Natural killer cell treated with Interleukin-12 subunit alpha and Interleukin-12 subunit beta and Interleukin-15 and Interleukin-18, amount 100 ng/mL, for 72 hours (primary cell): Measurements from ENCODE around the gene TMEM198. TPM values are rescaled to one million over a fixed set of nuclear protein-coding genes. Genes with fewer than 3 reads are reported as not detected.
A peak's percentile ranks its signal among the peaks of the same experiment; 100 is the strongest.

Experiments used
- ATAC-seq, 2 donors: fragments of 150-1000 bp; cut with Tn5 transposase in 1 of 2; sonication (Bioruptor Pico), chemical (Tn5 transposase) in 1 of 2; 2 replicates each; pipeline ENCODE4 v1.10.0; 2021
- DNase-seq: peaks from one replicate; pipeline ENCODE4 v3.0.0; 2022; ENCODE audit warnings: low spot score
- H3K27ac Mint-ChIP-seq, 2 donors: 1 replicate in 1 of 2; 2 replicates in 1 of 2; pipeline ENCODE4 v1.8.0; 2022; ENCODE audit warnings: mixed read lengths in 2 of 2, mild to moderate bottlenecking in 1 of 2, moderate library complexity in 1 of 2
- H3K27me3 Mint-ChIP-seq, 2 donors: 1 replicate in 1 of 2; 2 replicates in 1 of 2; pipeline ENCODE4 v1.8.0; 2022; ENCODE audit warnings: mixed read lengths in 2 of 2
- H3K36me3 Mint-ChIP-seq: one replicate; pipeline ENCODE4 v1.8.0; 2022; ENCODE audit warnings: mixed read lengths
- H3K4me1 Mint-ChIP-seq, 2 donors: 1 replicate in 1 of 2; 2 replicates in 1 of 2; pipeline ENCODE4 v1.8.0; 2022; ENCODE audit warnings: low read depth in 2 of 2, mixed read lengths in 2 of 2, mild to moderate bottlenecking in 1 of 2
- H3K4me3 Mint-ChIP-seq: one replicate; pipeline ENCODE4 v1.8.0; 2022; ENCODE audit warnings: mixed read lengths
- H3K9me3 Mint-ChIP-seq: 2 replicates; pipeline ENCODE4 v1.8.0; 2022; ENCODE audit warnings: mixed read lengths
- total RNA-seq, 2 donors: library from RNA; stranded (reverse); gene quantifications; one replicate each; pipeline ENCODE4 v1.2.3, GENCODE V29; 2022

The TMEM198 gene, protein sequence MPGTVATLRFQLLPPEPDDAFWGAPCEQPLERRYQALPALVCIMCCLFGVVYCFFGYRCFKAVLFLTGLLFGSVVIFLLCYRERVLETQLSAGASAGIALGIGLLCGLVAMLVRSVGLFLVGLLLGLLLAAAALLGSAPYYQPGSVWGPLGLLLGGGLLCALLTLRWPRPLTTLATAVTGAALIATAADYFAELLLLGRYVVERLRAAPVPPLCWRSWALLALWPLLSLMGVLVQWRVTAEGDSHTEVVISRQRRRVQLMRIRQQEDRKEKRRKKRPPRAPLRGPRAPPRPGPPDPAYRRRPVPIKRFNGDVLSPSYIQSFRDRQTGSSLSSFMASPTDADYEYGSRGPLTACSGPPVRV
- 1 to 10 TPM; 3.6 to 7.6 TPM for total RNA-seq

DNA sequence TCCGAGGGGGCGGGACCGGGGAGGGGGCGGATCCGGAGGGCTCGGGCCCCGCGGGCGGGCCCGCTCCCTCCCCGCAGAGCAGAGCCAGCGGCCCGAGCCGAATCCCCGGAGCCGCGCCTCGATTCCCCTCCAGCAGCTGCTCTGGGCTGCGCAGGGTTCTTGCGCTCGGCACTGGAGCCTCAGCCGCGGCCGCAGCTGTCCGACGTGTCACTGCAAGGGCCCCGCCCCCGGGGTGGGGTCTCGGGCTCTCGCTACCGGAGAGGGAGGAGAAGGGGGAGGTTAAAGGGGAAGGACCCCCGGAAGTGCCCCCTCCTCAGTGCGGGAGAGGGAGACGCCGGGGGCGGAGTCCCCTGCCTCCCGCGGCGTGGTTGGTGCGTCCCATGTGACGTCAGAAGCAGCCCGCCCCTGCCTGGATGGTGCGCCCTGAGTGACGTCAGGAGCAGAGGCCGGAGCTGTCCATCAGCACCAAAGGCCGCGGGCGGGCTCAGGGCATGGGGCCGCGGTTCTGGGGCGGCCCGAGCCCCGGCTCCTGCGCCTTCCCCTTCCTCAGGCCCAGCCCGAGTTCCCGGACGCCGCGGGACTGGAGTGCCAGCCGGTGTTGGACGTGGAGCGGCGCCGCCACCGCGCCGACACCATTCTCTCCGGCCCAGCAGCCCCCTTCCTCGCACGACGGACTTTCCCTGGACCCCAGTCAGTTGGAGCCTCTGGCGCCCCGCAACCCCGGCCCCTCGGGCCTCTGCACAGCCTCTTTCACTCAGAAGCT is at the start of gene TMEM198, which contains the start of gene CHPF:
Gene TMEM198, plus strand, starts transcription at position 433 of the 763 bp plus-strand sequence. CDS start 700 bp downstream, outside the sequence.
Gene CHPF, minus strand, starts transcription at position 214 of the 763 bp plus-strand sequence. CDS start 271 bp downstream, outside the sequence.
- H3K36me3 Mint-ChIP-seq: no peaks in the 10 kb centered on the region
- H3K4me3 Mint-ChIP-seq: peak within 1 kb of the TSS; percentile 97
- H3K4me1 Mint-ChIP-seq: peaks cover 27 to 31% of the 10 kb centered on the region in 2 donors
- peak within 1 kb of the TSS; percentile 69 to 82 for H3K27ac Mint-ChIP-seq
- ATAC-seq (peak; percentile 91 to 94), DNase-seq (peak; percentile 99)
- peaks cover 15% of the 10 kb centered on the region in 2 donors for H3K27me3 Mint-ChIP-seq
- no peaks in the 10 kb centered on the region for H3K9me3 Mint-ChIP-seq

DNA sequence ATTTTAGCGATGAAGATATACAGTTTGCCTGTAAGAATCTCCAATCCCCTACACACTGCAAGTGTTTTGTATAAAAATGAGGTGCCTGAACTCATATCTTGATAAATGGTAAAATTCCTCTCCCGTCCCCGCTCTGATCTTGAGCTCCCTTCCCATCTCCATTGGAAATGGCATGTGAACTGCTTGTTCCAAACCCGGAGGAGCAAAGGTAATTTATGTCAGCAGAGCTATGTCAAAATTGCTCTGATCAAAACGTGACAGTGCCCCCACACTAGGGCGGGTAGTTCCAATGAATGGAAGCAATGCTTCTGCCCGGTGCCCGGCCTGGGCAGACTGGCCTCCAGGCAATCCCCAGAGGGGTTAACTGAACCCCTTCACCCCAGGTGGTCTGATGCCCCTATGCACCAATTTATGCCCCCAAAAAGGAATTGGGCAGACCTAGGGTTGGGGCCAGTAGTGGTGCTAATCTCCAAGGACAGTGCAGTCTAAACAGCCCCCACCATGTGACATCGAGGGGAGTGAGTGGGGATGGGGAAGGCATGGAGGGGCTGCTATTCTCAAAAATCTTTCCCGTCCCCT is 48.8 kb upstream of the TMEM198 start:
- Mint-ChIP-seq H3K4me1 (peaks cover 21% of the 10 kb centered on the region in 2 donors), H3K36me3 (no peaks in the 10 kb centered on the region)
- ATAC-seq: no peak

DNA sequence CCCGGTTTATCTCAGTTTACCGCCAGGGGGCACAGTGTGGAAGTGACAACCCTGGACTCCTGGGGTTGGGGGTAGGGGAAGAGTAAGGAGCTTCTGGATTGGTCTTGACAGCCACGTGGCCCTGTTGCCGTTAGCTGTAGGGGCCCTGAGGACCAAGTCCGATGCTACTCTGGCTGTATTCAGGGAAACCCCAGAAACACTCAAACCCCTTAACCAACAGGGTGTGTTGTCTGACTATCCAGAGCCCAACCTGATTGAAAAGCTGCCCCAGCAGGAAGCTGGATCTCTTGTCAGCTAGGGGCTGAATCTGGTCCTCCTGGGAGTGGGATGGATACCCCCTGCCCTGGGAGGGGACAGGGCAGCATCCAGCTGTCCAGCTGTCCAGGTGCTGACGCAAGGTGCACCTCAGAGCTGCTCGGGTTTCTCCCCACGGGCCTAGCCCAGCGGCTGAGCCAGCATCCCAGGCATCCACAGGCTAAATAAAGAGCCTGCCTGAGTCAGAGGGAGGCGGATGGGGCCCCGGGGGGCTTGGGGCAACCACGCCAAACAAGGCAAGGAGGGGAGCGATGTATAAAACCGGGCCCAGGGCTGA is 48.2 kb upstream of the TMEM198 start:
- peaks cover 9 to 27% of the 10 kb centered on the region in 2 donors for H3K27me3 Mint-ChIP-seq
- H3K27ac Mint-ChIP-seq: no peak overlapping the region
- DNase-seq (no peak), ATAC-seq (no peak)
- H3K36me3 Mint-ChIP-seq: no peaks in the 10 kb centered on the region
- no peaks in the 10 kb centered on the region for H3K9me3 Mint-ChIP-seq
- no peak overlapping the region for H3K4me3 Mint-ChIP-seq
- H3K4me1 Mint-ChIP-seq: peaks cover 26% of the 10 kb centered on the region in 2 donors

More for the DNA sequence above, 48.8 kb upstream of the TMEM198 start:
- Mint-ChIP-seq H3K27me3 (peaks cover 9 to 27% of the 10 kb centered on the region in 2 donors), H3K9me3 (no peaks in the 10 kb centered on the region), H3K4me3 (no peak overlapping the region), H3K27ac (no peak overlapping the region)
- DNase-seq: no peak

DNA sequence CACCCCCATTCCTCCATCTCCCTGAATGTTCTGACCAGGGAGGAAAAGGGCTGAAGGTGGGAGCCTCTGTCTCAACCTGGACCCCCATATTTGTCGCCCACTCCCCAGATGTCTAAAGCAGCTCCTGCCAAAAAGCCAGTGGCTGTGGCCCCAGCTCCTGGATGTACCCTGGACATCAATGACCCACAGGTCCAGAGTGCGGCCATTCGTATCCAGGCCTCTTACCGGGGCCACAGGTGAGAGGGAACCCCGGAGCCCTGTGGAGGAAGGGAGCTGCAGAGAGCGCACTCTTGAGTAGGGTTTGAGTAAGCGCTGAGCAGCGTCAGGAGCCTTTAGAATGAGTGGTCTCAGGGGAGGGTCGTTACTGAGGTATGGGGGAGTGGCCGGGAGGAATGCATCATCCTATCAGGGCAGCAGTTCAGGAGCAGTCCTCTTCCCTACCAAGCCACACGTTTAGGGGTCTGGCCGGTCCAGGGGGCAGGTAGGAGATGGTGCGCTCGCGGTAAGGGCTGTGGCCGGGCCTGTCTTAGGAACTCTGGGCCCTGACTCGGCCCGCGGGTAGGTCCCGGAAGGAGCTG is 47.5 kb upstream of the TMEM198 start:
- Mint-ChIP-seq H3K9me3 (no peaks in the 10 kb centered on the region), H3K4me3 (peak overlapping the region; percentile 94), H3K27me3 (peaks cover 9 to 27% of the 10 kb centered on the region in 2 donors)

DNA sequence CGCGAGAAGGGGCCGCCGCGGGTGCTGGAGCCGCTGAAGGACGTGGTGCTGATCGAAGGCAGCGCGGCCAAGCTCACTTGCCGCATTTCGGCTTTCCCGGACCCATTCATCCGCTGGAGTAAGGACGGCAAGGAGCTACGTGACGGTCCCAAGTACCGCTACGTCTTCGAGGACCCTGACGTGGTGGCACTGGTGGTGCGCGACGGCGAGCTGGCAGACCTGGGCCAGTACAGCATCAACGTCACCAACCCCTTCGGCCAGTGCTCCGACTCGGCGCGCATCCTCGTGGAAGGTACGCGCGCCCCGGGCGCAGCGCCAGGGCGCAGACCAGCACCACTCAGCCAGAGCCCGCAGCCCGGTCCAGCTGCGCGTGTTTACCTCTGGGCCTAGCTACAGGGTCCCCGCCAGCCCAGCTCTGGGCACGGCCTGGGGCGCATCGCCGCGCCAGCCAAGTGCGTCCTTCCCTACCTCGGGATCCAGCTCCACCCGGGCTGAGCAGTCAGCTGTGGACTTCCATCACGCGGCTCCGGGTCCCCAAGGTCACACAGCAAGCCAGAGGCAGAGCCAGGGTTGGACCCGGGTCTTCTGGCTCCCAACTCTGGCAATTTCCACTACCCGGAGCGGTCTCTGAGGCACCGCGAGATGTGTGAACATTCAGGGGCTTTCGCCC is 46.9 kb upstream of the TMEM198 start:
- Mint-ChIP-seq H3K27ac (no peak overlapping the region), H3K27me3 (peaks cover 9 to 25% of the 10 kb centered on the region in 2 donors)
- ATAC-seq: no peak

More for the DNA sequence above, 47.5 kb upstream of the TMEM198 start:
- DNase-seq (no peak), ATAC-seq (no peak)
- peaks cover 26 to 28% of the 10 kb centered on the region in 2 donors for H3K4me1 Mint-ChIP-seq
- H3K27ac Mint-ChIP-seq: no peak overlapping the region
- H3K36me3 Mint-ChIP-seq: no peaks in the 10 kb centered on the region

DNA sequence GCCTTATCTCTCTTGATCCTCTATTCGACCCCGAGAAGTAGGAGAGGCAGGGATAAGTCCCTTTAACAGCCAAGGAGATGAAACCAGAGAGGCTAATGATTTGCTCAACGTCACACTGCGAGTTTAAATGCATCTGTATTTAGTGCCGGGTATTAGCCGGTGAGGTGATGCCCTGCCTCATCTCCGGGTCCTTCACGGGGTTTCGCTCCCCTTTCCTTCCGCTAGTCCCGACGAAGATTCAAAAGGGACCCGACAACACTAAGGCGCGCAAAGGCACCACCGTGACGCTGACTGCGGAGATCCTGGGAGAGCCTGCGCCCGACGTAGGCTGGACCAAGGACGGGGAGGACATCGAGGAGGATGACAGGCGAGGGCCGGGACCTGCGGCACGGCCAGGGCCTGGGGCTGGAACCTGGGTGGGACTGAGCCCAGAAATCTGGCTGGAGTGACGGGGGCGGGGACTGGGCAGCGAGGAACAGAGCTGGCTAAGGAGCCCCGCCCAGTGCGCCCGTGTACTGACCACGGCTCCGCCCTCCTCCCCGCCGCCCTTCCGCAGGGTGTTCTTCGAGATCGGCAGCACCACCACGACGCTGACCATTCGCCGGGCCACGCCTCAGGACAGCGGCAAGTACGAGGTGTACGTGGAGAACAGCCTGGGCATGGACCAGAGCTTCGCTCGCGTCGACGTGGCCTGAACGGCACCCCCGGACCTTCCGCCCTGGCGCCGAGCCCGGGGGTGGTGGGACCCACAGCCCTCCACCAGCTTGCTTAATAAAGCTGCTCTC is 46.1 kb upstream of the TMEM198 start:
- ATAC-seq (peak; percentile 72 to 83), DNase-seq (peak; percentile 85)
- H3K36me3 Mint-ChIP-seq: no peaks in the 10 kb centered on the region
- H3K27me3 Mint-ChIP-seq: peaks cover 7 to 22% of the 10 kb centered on the region in 2 donors
- peak overlapping the region; percentile 74 to 87 for H3K27ac Mint-ChIP-seq
- peak overlapping the region; percentile 94 for H3K4me3 Mint-ChIP-seq
- H3K4me1 Mint-ChIP-seq: peaks cover 26 to 33% of the 10 kb centered on the region in 2 donors
- H3K9me3 Mint-ChIP-seq: no peaks in the 10 kb centered on the region

More for the DNA sequence above, 46.9 kb upstream of the TMEM198 start:
- Mint-ChIP-seq H3K9me3 (no peaks in the 10 kb centered on the region), H3K4me3 (peak overlapping the region; percentile 94), H3K4me1 (peaks cover 26 to 33% of the 10 kb centered on the region in 2 donors), H3K36me3 (no peaks in the 10 kb centered on the region)
- no peak for DNase-seq

DNA sequence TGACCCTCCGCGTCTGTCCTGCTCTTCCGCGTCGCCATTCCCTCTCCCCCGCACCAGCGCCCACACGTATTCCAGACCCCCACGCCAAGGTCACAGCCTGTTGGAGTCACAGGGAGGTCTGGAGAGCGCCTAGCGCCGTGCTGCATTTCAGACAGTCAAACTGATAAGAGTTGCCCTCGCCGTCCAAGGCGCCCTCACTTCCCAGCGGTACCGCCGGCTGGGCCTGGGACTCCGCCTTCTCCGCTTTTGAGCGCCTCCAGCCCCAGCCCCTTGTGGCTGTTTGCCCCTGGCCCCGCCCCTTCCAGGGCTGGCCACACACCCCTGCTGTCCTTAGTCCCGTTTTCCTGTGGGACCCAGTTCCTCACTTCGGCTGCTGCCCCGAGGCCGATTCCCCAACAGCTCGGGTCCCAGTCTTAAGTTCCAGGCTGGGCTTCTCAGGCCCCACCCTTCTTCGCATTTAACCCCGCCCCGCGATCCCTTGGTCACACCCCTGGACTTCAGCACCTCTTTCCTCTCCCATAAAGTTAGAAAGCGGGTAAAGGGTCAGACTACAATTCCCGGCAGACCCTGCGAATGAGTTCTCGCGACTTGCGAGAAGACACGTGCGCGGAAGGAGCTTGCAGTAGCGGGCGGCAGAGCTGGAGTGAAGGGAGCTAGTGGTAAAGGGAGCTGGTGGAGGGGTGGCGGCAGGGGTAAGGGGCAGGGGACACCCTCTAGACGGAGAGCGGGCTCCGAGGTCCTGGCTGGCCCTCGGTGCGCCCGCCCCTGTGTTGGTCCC is 45.4 kb upstream of the TMEM198 start, which contains the start of gene GMPPA:
Gene GMPPA, plus strand, starts transcription at position 612 of the 778 bp plus-strand sequence. CDS start 1,085 bp downstream, outside the sequence.
- DNase-seq (peak; percentile 94), ATAC-seq (peak; percentile 92 to 95)
- Mint-ChIP-seq H3K9me3 (no peaks in the 10 kb centered on the region), H3K27me3 (peaks cover 0 to 15% of the 10 kb centered on the region in 2 donors), H3K4me1 (peaks cover 26 to 33% of the 10 kb centered on the region in 2 donors), H3K27ac (peak within 1 kb of the TSS; percentile 74 to 87), H3K4me3 (peak within 1 kb of the TSS; percentile 94), H3K36me3 (no peaks in the 10 kb centered on the region)

DNA sequence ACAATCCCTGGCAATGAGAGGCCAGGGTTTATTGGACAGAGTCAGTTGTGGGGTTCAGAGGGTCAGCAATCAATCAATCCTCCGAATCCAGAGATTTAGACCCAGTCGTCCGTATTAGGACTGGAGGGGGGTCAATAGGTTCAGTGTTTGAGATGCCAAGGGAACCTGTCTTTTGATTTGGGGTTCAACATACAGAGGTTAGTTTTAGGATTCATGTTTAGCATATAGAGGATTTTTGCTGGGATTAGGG is 44.8 kb upstream of the TMEM198 start:
- H3K9me3 Mint-ChIP-seq: no peaks in the 10 kb centered on the region
- peaks cover 26 to 33% of the 10 kb centered on the region in 2 donors for H3K4me1 Mint-ChIP-seq
- H3K36me3 Mint-ChIP-seq: no peaks in the 10 kb centered on the region
- H3K27ac Mint-ChIP-seq: peak overlapping the region; percentile 74 to 87
- ATAC-seq (no peak), DNase-seq (no peak)
- peak overlapping the region; percentile 94 for H3K4me3 Mint-ChIP-seq
- peaks cover 0 to 10% of the 10 kb centered on the region in 2 donors for H3K27me3 Mint-ChIP-seq

DNA sequence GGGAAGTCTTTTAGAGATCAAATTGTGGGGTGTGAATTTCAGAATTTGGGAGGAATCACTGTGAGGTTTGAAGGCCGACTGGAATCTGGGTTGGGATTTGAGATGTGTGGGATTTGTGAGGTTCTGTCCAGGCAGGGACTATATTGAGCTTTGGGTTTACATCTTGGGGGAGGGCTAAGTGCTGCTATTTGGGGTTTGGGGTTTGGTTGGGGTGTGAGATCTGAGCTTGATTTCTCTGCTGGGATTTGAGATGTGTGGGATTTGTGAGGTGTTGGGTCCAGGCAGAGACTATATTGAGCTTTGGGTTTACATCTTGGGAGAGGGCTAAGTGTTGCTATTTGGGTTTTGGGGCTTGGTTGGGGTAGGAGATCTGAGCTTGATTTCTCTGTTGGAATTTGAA is 44.3 kb upstream of the TMEM198 start:
- DNase-seq: no peak
- Mint-ChIP-seq H3K9me3 (no peaks in the 10 kb centered on the region), H3K4me1 (peaks cover 26 to 36% of the 10 kb centered on the region in 2 donors), H3K27ac (peak overlapping the region; percentile 74 to 87), H3K4me3 (peak overlapping the region; percentile 94), H3K36me3 (no peaks in the 10 kb centered on the region), H3K27me3 (peaks cover 0 to 7% of the 10 kb centered on the region in 2 donors)
- ATAC-seq: no peak

DNA sequence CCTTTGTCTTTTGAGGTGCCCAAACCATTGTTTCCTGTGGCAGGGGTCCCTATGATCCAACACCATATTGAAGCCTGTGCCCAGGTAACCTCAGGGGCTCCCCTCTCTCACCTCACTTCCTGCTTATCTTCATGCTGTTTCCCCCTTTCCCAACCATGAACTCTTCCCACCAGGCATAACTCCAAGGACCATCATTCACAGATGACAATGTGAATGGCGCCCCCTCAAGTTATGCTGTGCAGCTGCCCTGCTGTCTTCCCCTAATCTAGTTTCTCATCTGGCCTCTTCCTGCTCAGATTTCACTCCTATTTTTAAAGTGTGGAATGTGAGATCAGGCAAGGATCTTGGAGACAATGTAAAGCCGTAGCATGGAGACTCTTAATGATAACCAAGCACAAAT is 43.7 kb upstream of the TMEM198 start:
- peak overlapping the region; percentile 74 to 87 for H3K27ac Mint-ChIP-seq
- peaks cover 26 to 36% of the 10 kb centered on the region in 2 donors for H3K4me1 Mint-ChIP-seq
- H3K27me3 Mint-ChIP-seq: peaks cover 0 to 4% of the 10 kb centered on the region in 2 donors
- ATAC-seq: no peak
- peak overlapping the region; percentile 94 for H3K4me3 Mint-ChIP-seq
- no peaks in the 10 kb centered on the region for H3K36me3 Mint-ChIP-seq
- DNase-seq: no peak
- no peaks in the 10 kb centered on the region for H3K9me3 Mint-ChIP-seq

DNA sequence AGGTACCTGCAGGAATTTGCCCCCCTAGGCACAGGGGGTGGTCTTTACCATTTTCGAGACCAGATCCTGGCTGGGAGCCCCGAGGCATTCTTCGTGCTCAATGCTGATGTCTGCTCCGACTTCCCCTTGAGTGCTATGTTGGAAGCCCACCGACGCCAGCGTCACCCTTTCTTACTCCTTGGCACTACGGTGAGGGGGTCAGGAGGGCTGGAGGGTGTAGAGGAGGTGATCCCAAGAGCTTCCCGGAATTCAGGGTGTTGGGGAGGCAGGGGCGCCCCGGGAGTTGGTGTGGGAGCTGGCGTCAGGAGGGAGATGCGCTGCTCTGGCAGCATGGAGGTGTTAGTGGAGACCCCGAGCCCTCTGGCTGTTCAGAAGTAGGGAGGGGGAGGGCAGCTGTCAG is 42.0 kb upstream of the TMEM198 start:
- no peaks in the 10 kb centered on the region for H3K36me3 Mint-ChIP-seq
- H3K27ac Mint-ChIP-seq: no peak overlapping the region
- H3K9me3 Mint-ChIP-seq: no peaks in the 10 kb centered on the region
- ATAC-seq (no peak), DNase-seq (no peak)
- no peaks in the 10 kb centered on the region for H3K27me3 Mint-ChIP-seq
- H3K4me1 Mint-ChIP-seq: peaks cover 26 to 32% of the 10 kb centered on the region in 2 donors
- no peak overlapping the region for H3K4me3 Mint-ChIP-seq
